Measurements from ENCODE around the gene PSMA8. TPM values are rescaled to one million over a fixed set of nuclear protein-coding genes. Genes with fewer than 3 reads are reported as not detected.
A peak's percentile ranks its signal among the peaks of the same experiment; 100 is the strongest.

The PSMA8 gene
- total and polyA plus RNA-seq, 2 of the 13 experiments (the other 11 are each of a cell fraction or from before 2014, with no cell fraction given): not detected

DNA sequence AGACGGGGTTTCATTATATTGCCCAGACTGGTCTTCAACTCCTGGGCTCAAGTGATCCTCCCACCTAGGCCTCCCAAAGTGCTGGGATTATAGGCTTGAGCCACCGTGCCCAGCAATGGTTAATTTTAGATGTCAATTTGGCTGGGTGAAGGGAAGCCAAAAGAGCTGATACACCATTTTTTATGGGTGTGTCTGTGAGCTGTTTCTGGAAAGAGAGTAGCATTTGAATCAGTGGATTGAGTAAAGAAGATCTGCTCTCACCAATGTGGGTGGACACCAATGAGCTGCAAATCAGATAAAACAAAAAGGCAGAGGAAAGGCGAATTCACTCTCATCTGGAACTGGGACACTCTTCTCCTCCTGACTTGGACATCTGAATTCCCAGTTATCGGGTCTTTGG, 76.5 kb downstream of the PSMA8 start:
- Histone ChIP-seq H3K4me3 (replicated peaks in 1 of 3; ENCODE audit: insufficient read depth in 1 of 3, low read depth in 2 of 3, low read length in 3 of 3) (no peak overlapping the region), H3K9ac (ENCODE audit: insufficient read depth, low read depth, low read length) (no peak overlapping the region), H2AFZ (ENCODE audit: low read length) (no peak overlapping the region), H3K36me3 (replicated peaks in 1 of 2; ENCODE audit: control insufficient read depth in 1 of 2, insufficient read depth in 2 of 2, low read length in 2 of 2) (no peaks in the 10 kb centered on the region), H3K79me2 (ENCODE audit: insufficient read depth, low read length) (no peaks in the 10 kb centered on the region), H3K4me2 (ENCODE audit: low read depth, low read length) (no peak overlapping the region), H4K20me1 (ENCODE audit: insufficient read depth, low read length) (no peaks in the 10 kb centered on the region), H3K9me3 (ENCODE audit: low read length) (no peaks in the 10 kb centered on the region), H3K27me3 (ENCODE audit: control insufficient read depth in 1 of 2, insufficient read depth in 2 of 2, low read length in 2 of 2) (no peaks in the 10 kb centered on the region; a peak in 1 of 5 replicates), H3K27ac (ENCODE audit: extremely low read length, insufficient read depth, low read length) (no peak overlapping the region), H3K4me1 (ENCODE audit: insufficient read depth, low read length) (no peaks in the 10 kb centered on the region)
- intact Hi-C loops (cut with micrococcal nuclease; ENCODE audit: unreplicated experiment) (no loop called here), in situ Hi-C loops (cut with HindIII; ENCODE audit: extremely low pct_ligation_motif_present, low pct_unique_long_range_greater_than_20kb) (no loop called here)
- BruUV-seq (replicated peaks): no TSS peak
- FAIRE-seq (no peak), DNase-seq (ENCODE audit: low spot score) (no peak), ATAC-seq (no peak)
- no peak for TF ChIP-seq ZNF549 (CRISPR knock-in tag; IDR thresholded peaks at IDR 0.05)
- no peak for TF ChIP-seq MIXL1 (CRISPR knock-in tag; IDR thresholded peaks at IDR 0.05)
- ChIA-PET CTCF (ENCODE audit: low intra/inter-chr PET ratio, low total read pairs) (no interaction called here), POLR2A (no interaction called here)
- WGBS (ENCODE audit: low lambda C conversion rate): 17% methylated on average over 4 of the region's 4 CpGs

DNA sequence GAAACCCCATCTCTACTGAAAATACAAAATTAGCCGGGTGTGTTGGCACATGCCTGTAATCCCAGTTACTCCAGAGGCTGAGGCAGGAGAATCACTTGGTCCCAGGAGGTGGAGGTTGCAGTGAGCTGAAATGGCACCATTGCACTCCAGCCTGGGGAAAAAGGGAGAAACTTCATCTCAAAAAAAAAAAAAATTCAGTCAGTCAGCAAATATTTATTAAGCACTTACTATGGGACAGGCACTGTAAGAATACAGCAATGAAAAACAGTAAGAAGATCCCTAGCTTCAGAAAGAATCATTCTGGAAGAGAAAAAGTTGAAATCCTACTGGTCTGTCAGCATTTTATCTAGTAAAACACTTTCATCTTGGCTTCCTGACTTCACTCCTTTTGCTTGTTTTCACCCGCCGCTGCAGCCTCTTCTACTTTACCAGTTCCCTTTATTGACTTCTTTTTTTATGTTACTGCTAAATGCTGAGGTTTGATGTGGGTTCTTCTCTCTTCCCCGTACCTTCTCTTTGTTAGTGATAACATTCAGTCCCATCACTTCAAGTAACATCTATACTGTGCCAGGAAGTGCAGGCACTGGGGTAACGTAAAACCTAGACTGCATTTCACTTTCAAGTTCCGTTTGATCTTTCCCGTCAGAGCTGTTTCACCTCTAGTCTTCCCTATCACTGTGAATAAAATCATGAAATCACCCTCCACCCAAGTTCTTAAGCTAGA, 81.7 kb downstream of the PSMA8 start:
- Histone ChIP-seq H3K9me3 (ENCODE audit: low read length) (no peaks in the 10 kb centered on the region), H4K20me1 (ENCODE audit: insufficient read depth, low read length) (no peaks in the 10 kb centered on the region), H3K9ac (ENCODE audit: insufficient read depth, low read depth, low read length) (no peak overlapping the region), H3K27me3 (ENCODE audit: control insufficient read depth in 1 of 2, insufficient read depth in 2 of 2, low read length in 2 of 2) (no peaks in the 10 kb centered on the region; a peak in 1 of 5 replicates), H2AFZ (ENCODE audit: low read length) (no peak overlapping the region), H3K4me1 (ENCODE audit: insufficient read depth, low read length) (no peaks in the 10 kb centered on the region), H3K27ac (ENCODE audit: extremely low read length, insufficient read depth, low read length) (no peak overlapping the region), H3K4me2 (ENCODE audit: low read depth, low read length) (peak overlapping the region; percentile 18; the same call in 1 of the 2 replicates), H3K36me3 (replicated peaks in 1 of 2; ENCODE audit: control insufficient read depth in 1 of 2, insufficient read depth in 2 of 2, low read length in 2 of 2) (no peaks in the 10 kb centered on the region), H3K79me2 (ENCODE audit: insufficient read depth, low read length) (no peaks in the 10 kb centered on the region), H3K4me3 (replicated peaks in 1 of 3; ENCODE audit: insufficient read depth in 1 of 3, low read depth in 2 of 3, low read length in 3 of 3) (no peak overlapping the region)
- FAIRE-seq: no peak
- no TSS peak for BruUV-seq (replicated peaks)
- intact Hi-C loops (cut with micrococcal nuclease; ENCODE audit: unreplicated experiment): no loop called here
- ChIA-PET POLR2A (no interaction called here), CTCF (ENCODE audit: low intra/inter-chr PET ratio, low total read pairs) (no interaction called here)
- 21% methylated on average over 7 of the region's 7 CpGs for WGBS (ENCODE audit: low lambda C conversion rate)
- in situ Hi-C loops (cut with HindIII; ENCODE audit: extremely low pct_ligation_motif_present, low pct_unique_long_range_greater_than_20kb): no loop called here
- no peak for ATAC-seq
- TF ChIP-seq MAFF (IDR thresholded peaks at IDR 0.05; ENCODE audit: low read depth, low read length): 0 out of 2 replicates have a peak, but pooled peaks have one; percentile 20
- no peak for TF ChIP-seq BRCA1 (CRISPR knock-in tag; IDR thresholded peaks at IDR 0.05)
- peak; percentile 18 to 46; a peak in 1 of 4 replicates for TF ChIP-seq MAFK (conservative IDR thresholded peaks at IDR 0.05 in 1 of 2, IDR thresholded peaks at IDR 0.05 in 1 of 2; ENCODE audit: low read length in 2 of 2)
- no peak for TF ChIP-seq KDM1A (CRISPR knock-in tag; IDR thresholded peaks at IDR 0.05)
- no peak for DNase-seq (ENCODE audit: low spot score)

All from HepG2 (cell line).